Smooth muscle cell (in vitro differentiated cells): ENCODE measurements around the gene PARD3. TPM values are rescaled to one million over a fixed set of nuclear protein-coding genes. Genes with fewer than 3 reads are reported as not detected.

Experiments
- DNase-seq: peaks from one replicate; lab custom pipeline; 2025; ENCODE audit not compliant: unreplicated experiment; lab: John Stamatoyannopoulos, UW
- H2AFZ ChIP-seq: fragments of 200-600 bp; sonication (generic); 2 replicates; pipeline ENCODE4 v1.6.0; 2016; ENCODE audit warnings: antibody characterized with exemption, low read depth, mild to moderate bottlenecking
- H3F3A ChIP-seq: fragments of 200-600 bp; sonication (generic); 2 replicates; pipeline ENCODE4 v1.6.0; 2017; ENCODE audit warnings: antibody characterized with exemption, low read depth
- H3K27ac ChIP-seq: fragments of 200-600 bp; sonication (generic); 2 replicates; pipeline ENCODE4 v1.5.1; 2016; ENCODE audit warnings: low read depth, mild to moderate bottlenecking
- H3K27me3 ChIP-seq: fragments of 200-600 bp; sonication (generic); 2 replicates; pipeline ENCODE4 v1.6.1; 2016; ENCODE audit warnings: low read depth, mild to moderate bottlenecking
- H3K36me3 ChIP-seq: fragments of 200-600 bp; sonication (generic); 2 replicates; pipeline ENCODE4 v1.5.1; 2016; ENCODE audit warnings: low read depth
- H3K4me1 ChIP-seq: fragments of 200-600 bp; sonication (generic); 2 replicates; pipeline ENCODE4 v1.5.1; 2016; ENCODE audit warnings: low read depth
- H3K4me2 ChIP-seq: fragments of 200-600 bp; sonication (generic); 2 replicates; pipeline ENCODE4 v1.6.0; 2016; ENCODE audit warnings: mild to moderate bottlenecking
- H3K4me3 ChIP-seq: fragments of 200-600 bp; sonication (generic); 2 replicates; pipeline ENCODE4 v1.5.1; 2016; ENCODE audit warnings: mild to moderate bottlenecking
- H3K79me2 ChIP-seq: fragments of 200-600 bp; sonication (generic); 2 replicates; pipeline ENCODE4 v1.6.0; 2016; ENCODE audit warnings: low read depth, mild to moderate bottlenecking
- H3K9ac ChIP-seq: fragments of 200-600 bp; sonication (generic); 2 replicates; pipeline ENCODE4 v1.6.0; 2016; ENCODE audit warnings: low read depth
- H3K9me3 ChIP-seq: fragments of 200-600 bp; sonication (generic); replicated peaks from 2 replicates; pipeline ENCODE4 v1.5.1; 2016; ENCODE audit warnings: low read depth
- H4K20me1 ChIP-seq: fragments of 200-600 bp; sonication (generic); 2 replicates; pipeline ENCODE4 v1.6.0; 2016; ENCODE audit warnings: low read depth
- CTCF ChIP-seq: fragments of 200-600 bp; sonication (generic); IDR thresholded peaks from 2 replicates; pipeline ENCODE4 v1.5.1; 2017; ENCODE audit warnings: borderline replicate concordance, mild to moderate bottlenecking, antibody characterized with exemption; ENCODE audit not compliant: insufficient read depth, poor library complexity, severe bottlenecking
- WGBS: methylation state at CpG from one replicate; pipeline ENCODE4 v1.1.7; 2016; ENCODE audit warnings: low lambda C conversion rate; 5-methylcytosine and 5-hydroxymethylcytosine counted together
- polyA plus RNA-seq: library from polyadenylated mRNA; unstranded; fragments of >200 nt; fragmentation: Nextera tagmentation; extraction: Ambion mirVana; gene quantifications from 2 replicates; pipeline ENCODE4 v1.2.1, GENCODE V29; 2016
- total RNA-seq: library from RNA; depleted of rRNA; stranded (reverse); fragments of >200 nt; gene quantifications from 2 replicates; pipeline ENCODE4 v1.2.3, GENCODE V29; 2014

PARD3 gene
- total and polyA plus RNA-seq, 2 experiments from 2014 or later: 17.5 to 26.0 TPM

- DNase-seq: no peak
- Histone ChIP-seq H3K36me3 (no peaks in the 10 kb centered on the region), H3K9me3 (no peaks in the 10 kb centered on the region), H3K27me3 (no peaks in the 10 kb centered on the region), H3F3A (no peaks in the 10 kb centered on the region), H3K79me2 (peaks cover 30% of the 10 kb centered on the region), H3K4me1 (no peaks in the 10 kb centered on the region), H3K9ac (no peak overlapping the region), H4K20me1 (peaks cover 25% of the 10 kb centered on the region), H3K27ac (no peak overlapping the region), H2AFZ (no peak overlapping the region), H3K4me3 (no peak overlapping the region), H3K4me2 (no peak overlapping the region)
- no peak for TF ChIP-seq CTCF
- 67% methylated on average over 2 of the region's 2 CpGs for WGBS
Measured at GRCh38 chr10:34696423-34696822, 118.7 kb downstream of the PARD3 start.

- Histone ChIP-seq H3K27ac (no peak overlapping the region), H3K4me1 (no peaks in the 10 kb centered on the region), H3K27me3 (no peaks in the 10 kb centered on the region), H3K4me2 (no peak overlapping the region), H3F3A (no peaks in the 10 kb centered on the region), H2AFZ (no peak overlapping the region), H4K20me1 (peaks cover 21% of the 10 kb centered on the region), H3K9ac (no peak overlapping the region), H3K4me3 (no peak overlapping the region), H3K9me3 (no peaks in the 10 kb centered on the region), H3K79me2 (peaks cover 29% of the 10 kb centered on the region), H3K36me3 (no peaks in the 10 kb centered on the region)
- 89% methylated on average over 13 of the region's 13 CpGs for WGBS
- DNase-seq: no peak
- TF ChIP-seq CTCF: no peak
Measured at GRCh38 chr10:34690383-34691049, 124.6 kb downstream of the PARD3 start.

GRCh38 chr10:34689053-34689452, 126.0 kb downstream of the PARD3 start:
- Histone ChIP-seq H3K4me3 (no peak overlapping the region), H2AFZ (no peak overlapping the region), H3F3A (no peaks in the 10 kb centered on the region), H3K4me1 (no peaks in the 10 kb centered on the region), H4K20me1 (peaks cover 31% of the 10 kb centered on the region), H3K79me2 (peaks cover 29% of the 10 kb centered on the region), H3K27ac (no peak overlapping the region), H3K9me3 (no peaks in the 10 kb centered on the region), H3K27me3 (no peaks in the 10 kb centered on the region), H3K4me2 (no peak overlapping the region), H3K36me3 (no peaks in the 10 kb centered on the region), H3K9ac (no peak overlapping the region)
- WGBS: 85% methylated on average over 8 of the region's 8 CpGs
- no peak for TF ChIP-seq CTCF
- no peak for DNase-seq

- no peak for DNase-seq
- no peaks in the 10 kb centered on the region for H3K36me3 ChIP-seq
- no peaks in the 10 kb centered on the region for H3K27me3 ChIP-seq
- no peaks in the 10 kb centered on the region for H3K4me1 ChIP-seq
- H3K9me3 ChIP-seq: no peaks in the 10 kb centered on the region
- no peak overlapping the region for H3K27ac ChIP-seq
- no peak for TF ChIP-seq CTCF
- 79% methylated on average over 11 of the region's 11 CpGs for WGBS
- no peaks in the 10 kb centered on the region for H3F3A ChIP-seq
- no peak overlapping the region for H2AFZ ChIP-seq
- H4K20me1 ChIP-seq: peaks cover 40% of the 10 kb centered on the region
- no peak overlapping the region for H3K4me3 ChIP-seq
- H3K4me2 ChIP-seq: no peak overlapping the region
- peaks cover 29% of the 10 kb centered on the region for H3K79me2 ChIP-seq
- H3K9ac ChIP-seq: no peak overlapping the region
Measured at GRCh38 chr10:34687434-34688210, 127.5 kb downstream of the PARD3 start.
